ENCODE data around the gene MITF. TPM values are rescaled to one million over a fixed set of nuclear protein-coding genes. Genes with fewer than 3 reads are reported as not detected.

Gene MITF
- total and polyA plus RNA-seq, 8 donors, result 1.8 to 9.7 (median 5.5) TPM

DNA sequence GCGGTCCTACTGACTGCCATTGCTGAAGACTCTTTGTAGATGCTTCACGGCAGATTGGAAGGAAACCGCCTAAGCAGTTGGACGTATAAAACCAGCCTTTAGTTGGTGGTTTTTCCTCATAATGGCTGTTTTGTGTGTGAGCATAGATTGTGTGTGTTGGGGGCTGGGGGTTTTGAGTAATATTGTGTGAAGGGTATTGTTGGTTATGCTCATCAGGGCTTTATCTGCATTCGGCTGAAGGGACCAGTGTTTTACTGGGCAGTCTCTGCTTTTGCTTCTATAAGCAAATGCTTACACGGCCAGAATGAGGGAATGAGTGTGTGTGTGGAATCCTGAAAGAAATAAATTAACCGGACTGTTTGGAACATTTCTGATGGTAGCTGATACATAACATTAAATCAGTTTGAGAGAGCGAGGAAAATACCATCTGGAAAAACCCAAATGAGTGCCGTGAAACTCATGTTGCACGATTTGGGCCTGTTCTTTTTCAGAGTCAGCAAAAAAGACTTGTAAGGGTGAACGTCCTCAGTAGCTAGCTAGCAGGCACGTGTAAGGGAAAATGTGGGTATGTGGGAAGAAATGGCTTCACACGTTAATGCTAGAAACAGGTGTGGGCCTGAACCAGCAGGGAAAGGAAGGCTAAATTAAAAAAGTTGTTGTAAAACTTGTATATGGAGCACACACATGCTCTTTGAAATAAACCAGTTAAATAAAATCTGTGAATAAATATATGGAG lies 1.9 kb downstream of the MITF start:
- intact Hi-C loops (cut with DNase I), result no loop called here
- no peak overlapping the region for H3K27ac ChIP-seq
- no peak for DNase-seq
- ATAC-seq, result no peak
- H3K4me3 ChIP-seq, result no peak overlapping the region
- FAIRE-seq, result no peak
- no peaks in the 10 kb centered on the region for H3K36me3 ChIP-seq
- H3K9me3 ChIP-seq, result no peaks in the 10 kb centered on the region
- H3K27me3 ChIP-seq, result no peaks in the 10 kb centered on the region
- TF ChIP-seq, protein P1, sequence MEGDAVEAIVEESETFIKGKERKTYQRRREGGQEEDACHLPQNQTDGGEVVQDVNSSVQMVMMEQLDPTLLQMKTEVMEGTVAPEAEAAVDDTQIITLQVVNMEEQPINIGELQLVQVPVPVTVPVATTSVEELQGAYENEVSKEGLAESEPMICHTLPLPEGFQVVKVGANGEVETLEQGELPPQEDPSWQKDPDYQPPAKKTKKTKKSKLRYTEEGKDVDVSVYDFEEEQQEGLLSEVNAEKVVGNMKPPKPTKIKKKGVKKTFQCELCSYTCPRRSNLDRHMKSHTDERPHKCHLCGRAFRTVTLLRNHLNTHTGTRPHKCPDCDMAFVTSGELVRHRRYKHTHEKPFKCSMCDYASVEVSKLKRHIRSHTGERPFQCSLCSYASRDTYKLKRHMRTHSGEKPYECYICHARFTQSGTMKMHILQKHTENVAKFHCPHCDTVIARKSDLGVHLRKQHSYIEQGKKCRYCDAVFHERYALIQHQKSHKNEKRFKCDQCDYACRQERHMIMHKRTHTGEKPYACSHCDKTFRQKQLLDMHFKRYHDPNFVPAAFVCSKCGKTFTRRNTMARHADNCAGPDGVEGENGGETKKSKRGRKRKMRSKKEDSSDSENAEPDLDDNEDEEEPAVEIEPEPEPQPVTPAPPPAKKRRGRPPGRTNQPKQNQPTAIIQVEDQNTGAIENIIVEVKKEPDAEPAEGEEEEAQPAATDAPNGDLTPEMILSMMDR (IDR thresholded peaks at IDR 0.05), result no peak
- H3K4me1 ChIP-seq, result peaks cover 0 to 8% (median 0%) of the 10 kb centered on the region in 3 donors
- whole genome bisulfite sequencing, 2 donors, result 78 to 85% methylated on average over 13 of the region's 13 CpGs

DNA sequence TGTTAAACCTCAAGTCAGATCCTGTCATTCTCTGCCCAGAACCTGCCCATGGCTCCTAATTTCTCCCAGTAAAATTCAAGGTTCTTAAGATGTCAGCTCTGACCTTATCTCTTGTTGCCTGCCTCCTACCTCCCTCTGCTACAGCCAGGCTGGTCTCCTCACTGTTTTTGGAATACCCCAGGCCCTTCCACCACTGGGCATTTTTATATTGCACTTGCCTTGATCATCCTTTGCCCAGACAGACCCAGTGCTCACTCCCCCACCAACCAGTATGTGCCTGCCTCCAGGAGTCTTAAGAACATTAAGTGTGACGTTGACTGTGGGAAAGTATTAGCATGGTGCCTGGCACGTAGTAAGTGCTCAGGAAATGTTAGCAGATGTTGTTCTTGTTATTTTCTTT lies 3.1 kb downstream of the MITF start:
- no peaks in the 10 kb centered on the region for H3K36me3 ChIP-seq
- WGBS, 2 donors, result 71 to 81% methylated on average over 2 of the region's 2 CpGs
- FAIRE-seq (no peak), DNase-seq (no peak), ATAC-seq (no peak)
- H3K9me3 ChIP-seq, result no peaks in the 10 kb centered on the region
- no peaks in the 10 kb centered on the region for H3K27me3 ChIP-seq
- H3K27ac ChIP-seq, result no peak overlapping the region
- H3K4me1 ChIP-seq, result peaks cover 0 to 8% (median 0%) of the 10 kb centered on the region in 3 donors
- intact Hi-C loops (cut with DNase I), result no loop called here
- H3K4me3 ChIP-seq, result no peak overlapping the region
- TF ChIP-seq, protein P1 (IDR thresholded peaks at IDR 0.05), result no peak

- Histone ChIP-seq H3K27me3 (no peaks in the 10 kb centered on the region), H3K36me3 (no peaks in the 10 kb centered on the region), H3K27ac (no peak overlapping the region), H3K4me1 (peaks cover 0 to 8% (median 0%) of the 10 kb centered on the region in 3 donors), H3K9me3 (no peaks in the 10 kb centered on the region), H3K4me3 (no peak overlapping the region)
- FAIRE-seq (peak; percentile 5), ATAC-seq (no peak), DNase-seq (no peak)
- 82 to 87% methylated on average over 8 of the region's 8 CpGs for WGBS, 2 donors
- intact Hi-C loops (cut with DNase I), result no loop called here
- TF ChIP-seq, protein P1 (IDR thresholded peaks at IDR 0.05), result no peak
Measured at GRCh38 chr3:69743975-69744906, 5.0 kb downstream of the MITF start.

DNA sequence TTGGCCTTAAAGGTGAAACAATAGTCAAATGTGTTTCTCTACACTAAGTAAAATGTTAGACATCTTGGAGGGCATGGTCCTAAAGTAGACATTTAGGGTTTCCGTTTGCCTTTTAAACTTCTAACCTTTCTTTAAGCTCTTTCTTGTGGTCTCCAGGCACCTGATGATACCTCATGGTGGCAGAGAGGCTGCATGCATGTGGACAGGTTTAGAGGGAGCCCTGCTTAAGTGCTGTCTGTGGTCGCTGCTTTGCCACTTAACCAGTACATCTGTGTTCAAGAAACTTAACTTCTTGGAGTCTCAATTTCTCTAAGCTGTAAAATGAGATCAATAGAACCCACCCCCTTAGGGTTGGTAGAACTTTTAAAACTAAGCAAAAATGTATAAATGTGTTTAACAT lies 6.2 kb downstream of the MITF start:
- Histone ChIP-seq H3K36me3 (no peaks in the 10 kb centered on the region), H3K4me3 (no peak overlapping the region), H3K27ac (no peak overlapping the region), H3K4me1 (peaks cover 0 to 6% (median 0%) of the 10 kb centered on the region in 3 donors), H3K27me3 (no peaks in the 10 kb centered on the region), H3K9me3 (no peaks in the 10 kb centered on the region)
- WGBS, 2 donors, result 92 to 93% methylated on average over 2 of the region's 2 CpGs
- ATAC-seq, result no peak
- TF ChIP-seq, protein P1 (IDR thresholded peaks at IDR 0.05), result no peak
- FAIRE-seq, result no peak
- DNase-seq, result no peak
- intact Hi-C loops (cut with DNase I), result no loop called here
